HEK293 (cell line): ENCODE data around the gene SPATA12.

Source experiments
- CTCF ChIA-PET: fragments of 350-600 bp; formaldehyde crosslinking; extraction: SDS; loops from one replicate; lab custom pipeline; 2021; ENCODE audit warnings: antibody characterized with exemption; lab: Yijun Ruan, JAX
- POLR2A ChIA-PET: fragments of 300-600 bp; formaldehyde crosslinking; extraction: SDS; loops from one replicate; lab custom pipeline; 2020; ENCODE audit warnings: antibody characterized with exemption, inconsistent platforms; lab: Yijun Ruan, JAX
- H3K27ac ChIP-seq: fragments of 200-500 bp; sonication (Bioruptor generic); 2 replicates; pipeline ENCODE4 v1.5.1; 2014; ENCODE audit warnings: low read depth, low read length, control low read depth, inconsistent platforms; ENCODE audit errors: extremely low read depth
- H3K36me3 ChIP-seq, 2 experiments: fragments of 200-500 bp in 1 of 2; sonication (Bioruptor generic) in 1 of 2; 1 replicate in 1 of 2; 2 replicates in 1 of 2; pipeline ENCODE4 v1.5.1; 2014 to 2017; ENCODE audit warnings: inconsistent platforms in 2 of 2, low read length in 2 of 2; ENCODE audit not compliant: control insufficient read depth in 2 of 2, insufficient read depth in 1 of 2
- H3K4me1 ChIP-seq: fragments of 200-500 bp; sonication (Bioruptor generic); 2 replicates; pipeline ENCODE4 v1.5.1; 2014; ENCODE audit warnings: mild to moderate bottlenecking, low read length, inconsistent platforms; ENCODE audit not compliant: control insufficient read depth, insufficient read depth
- H3K4me3 ChIP-seq: 2 replicates; pipeline ENCODE4 v1.5.1; 2011; ENCODE audit warnings: low read depth, mild to moderate bottlenecking, control low read depth, low read length, moderate library complexity
- H3K9me3 ChIP-seq: fragments of 200-500 bp; sonication (Bioruptor generic); 2 replicates; pipeline ENCODE4 v1.5.1; 2014; ENCODE audit warnings: low read depth, low read length, inconsistent platforms; ENCODE audit not compliant: control insufficient read depth, insufficient read depth
- KLF16 ChIP-seq: fragments of 450-650 bp; formaldehyde crosslinking; IDR thresholded peaks from 2 replicates; pipeline ENCODE4 v1.5.1; 2017; ENCODE audit warnings: missing biosample characterization, missing genetic modification characterization
- KLF8 ChIP-seq: fragments of 450-650 bp; formaldehyde crosslinking; IDR thresholded peaks from 2 replicates; pipeline ENCODE4 v1.5.1; 2016; ENCODE audit warnings: missing biosample characterization, missing genetic modification characterization
- SP7 ChIP-seq: fragments of 450-650 bp; formaldehyde crosslinking; IDR thresholded peaks from 2 replicates; pipeline ENCODE4 v1.5.1; 2016; ENCODE audit warnings: missing biosample characterization, missing genetic modification characterization
- WT1 ChIP-seq: fragments of 450-650 bp; formaldehyde crosslinking; IDR thresholded peaks from 2 replicates; pipeline ENCODE4 v1.5.1; 2016; ENCODE audit warnings: missing biosample characterization, missing genetic modification characterization
- ZIC2 ChIP-seq: fragments of 450-650 bp; formaldehyde crosslinking; IDR thresholded peaks from 2 replicates; pipeline ENCODE4 v1.5.1; 2016; ENCODE audit warnings: missing biosample characterization, missing genetic modification characterization
- ZNF121 ChIP-seq: fragments of 450-650 bp; formaldehyde crosslinking; IDR thresholded peaks from 2 replicates; pipeline ENCODE4 v1.5.1; 2016; ENCODE audit warnings: missing biosample characterization, missing genetic modification characterization
- ZNF248 ChIP-seq: fragments of 450-650 bp; formaldehyde crosslinking; IDR thresholded peaks from 2 replicates; pipeline ENCODE4 v1.5.1; 2017; ENCODE audit warnings: missing biosample characterization, missing genetic modification characterization
- ZNF280C ChIP-seq: fragments of 450-650 bp; formaldehyde crosslinking; IDR thresholded peaks from 2 replicates; pipeline ENCODE4 v1.5.1; 2016; ENCODE audit warnings: missing biosample characterization, missing genetic modification characterization
- ZNF302 ChIP-seq: fragments of 450-650 bp; formaldehyde crosslinking; IDR thresholded peaks from 2 replicates; pipeline ENCODE4 v1.5.1; 2016; ENCODE audit warnings: missing biosample characterization, missing genetic modification characterization, low read depth
- ZNF362 ChIP-seq: fragments of 450-650 bp; formaldehyde crosslinking; IDR thresholded peaks from 2 replicates; pipeline ENCODE4 v1.5.1; 2016; ENCODE audit warnings: missing biosample characterization, missing genetic modification characterization
- ZNF580 ChIP-seq: fragments of 450-650 bp; formaldehyde crosslinking; IDR thresholded peaks from 2 replicates; pipeline ENCODE4 v1.5.1; 2016; ENCODE audit warnings: missing biosample characterization, missing genetic modification characterization
- ZNF596 ChIP-seq: fragments of 450-650 bp; IDR thresholded peaks from 2 replicates; pipeline ENCODE4 v1.5.0; 2018; ENCODE audit warnings: missing biosample characterization, mild to moderate bottlenecking, missing genetic modification characterization, moderate library complexity
- ZNF600 ChIP-seq: fragments of 450-650 bp; formaldehyde crosslinking; IDR thresholded peaks from 2 replicates; pipeline ENCODE4 v1.5.1; 2016; ENCODE audit warnings: missing biosample characterization, missing genetic modification characterization
- ZNF654 ChIP-seq: fragments of 450-650 bp; formaldehyde crosslinking; IDR thresholded peaks from 2 replicates; pipeline ENCODE4 v1.5.1; 2016; ENCODE audit warnings: low read depth, missing biosample characterization, missing genetic modification characterization
- ZNF664 ChIP-seq: fragments of 450-650 bp; formaldehyde crosslinking; IDR thresholded peaks from 2 replicates; pipeline ENCODE4 v1.5.1; 2016; ENCODE audit warnings: missing biosample characterization, missing genetic modification characterization
- ZNF692 ChIP-seq: fragments of 450-650 bp; formaldehyde crosslinking; IDR thresholded peaks from 2 replicates; pipeline ENCODE4 v1.5.1; 2016; ENCODE audit warnings: missing biosample characterization, missing genetic modification characterization
- ZNF76 ChIP-seq: fragments of 450-650 bp; formaldehyde crosslinking; IDR thresholded peaks from 2 replicates; pipeline ENCODE4; 2016; ENCODE audit warnings: low read depth, missing biosample characterization, missing genetic modification characterization, borderline replicate concordance
- ZNF785 ChIP-seq: fragments of 450-650 bp; formaldehyde crosslinking; IDR thresholded peaks from 2 replicates; pipeline ENCODE4 v1.5.1; 2016; ENCODE audit warnings: missing biosample characterization, missing genetic modification characterization
- ZSCAN16 ChIP-seq: fragments of 450-650 bp; formaldehyde crosslinking; IDR thresholded peaks from 2 replicates; pipeline ENCODE4 v1.5.1; 2016; ENCODE audit warnings: missing biosample characterization, missing genetic modification characterization
- TF ChIP-seq, protein P1 (sequence below): fragments of 450-650 bp; formaldehyde crosslinking; IDR thresholded peaks from 2 replicates; pipeline ENCODE4 v1.5.1; 2016; ENCODE audit warnings: missing biosample characterization, missing genetic modification characterization

The SPATA12 gene

GRCh38 chr3:57105585-57105984, 45.1 kb downstream of the SPATA12 start (continued):
- no peak for TF ChIP-seq ZNF692 (tag by site-specific recombination)
- TF ChIP-seq, all 188 proteins: peak for 0

DNA sequence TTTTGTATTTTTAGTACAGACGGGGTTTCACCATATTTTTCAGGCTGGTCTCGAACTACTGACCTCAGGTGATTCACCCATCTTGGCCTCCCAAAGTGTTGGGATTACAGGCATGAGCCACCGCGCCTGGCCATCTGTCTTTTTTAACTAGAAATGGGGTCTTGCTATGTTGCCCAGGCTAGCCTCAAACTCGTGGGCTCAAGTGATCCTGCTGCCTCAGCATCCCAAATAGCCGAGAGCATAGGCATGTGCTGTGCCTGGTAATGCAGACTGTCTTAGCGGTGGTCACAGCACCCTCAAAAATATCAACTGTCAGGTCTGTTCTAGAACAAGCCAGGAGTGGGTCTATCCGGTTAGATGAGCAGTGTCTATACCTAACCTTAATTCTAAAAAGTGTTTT, 48.2 kb downstream of the SPATA12 start:
- TF ChIP-seq ZNF121 (tag by site-specific recombination): 0 out of 2 replicates have a peak, but pooled peaks have one; percentile 32
- no peak for TF ChIP-seq KLF16
- Histone ChIP-seq H3K27ac (no peak overlapping the region), H3K9me3 (no peaks in the 10 kb centered on the region), H3K36me3 (peaks cover 0 to 7% of the 10 kb centered on the region in 2 experiments; a peak in 2 of 3 replicates), H3K4me3 (no peak overlapping the region), H3K4me1 (no peaks in the 10 kb centered on the region)
- POLR2A ChIA-PET: no interaction called here
- CTCF ChIA-PET: no interaction called here

DNA sequence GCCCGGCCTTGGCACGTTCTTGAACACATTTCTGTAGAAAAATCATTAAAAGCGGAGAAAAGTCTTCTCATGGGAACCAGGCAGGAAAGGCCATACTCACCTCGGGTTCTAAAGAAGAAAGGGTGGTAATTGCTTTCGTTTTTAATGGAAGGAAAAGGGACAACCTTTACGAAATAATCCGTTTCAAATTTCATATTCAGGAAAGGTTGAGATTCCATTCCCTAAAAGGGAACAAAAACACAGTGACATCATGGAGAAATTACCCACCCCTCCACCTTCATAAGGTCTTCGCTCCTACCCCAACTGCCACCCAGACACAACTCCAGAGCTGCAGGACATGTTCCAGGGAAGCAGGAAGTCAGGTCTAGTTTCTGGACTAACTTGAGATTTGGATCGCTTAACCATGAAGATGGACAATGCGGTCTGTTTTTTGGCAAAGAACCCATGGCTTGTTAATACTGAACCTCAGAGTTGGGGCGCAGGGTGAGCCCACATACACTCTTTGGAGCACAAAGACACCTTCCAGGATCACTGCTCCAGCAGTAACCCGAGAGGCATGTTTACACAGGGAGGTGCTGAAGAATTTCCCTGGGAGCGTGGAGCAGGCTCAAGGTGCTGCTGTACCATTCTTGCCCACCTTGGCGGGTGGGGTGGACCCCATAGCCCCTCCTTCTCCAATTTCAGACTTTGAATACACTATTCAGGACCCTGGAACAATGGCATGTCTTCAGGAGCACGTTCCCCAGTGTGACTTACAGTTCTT, 49.2 kb downstream of the SPATA12 start:
- ChIA-PET CTCF (interaction anchor here (1.1 to 2.1 kb wide), 4 partner anchors 8 to 258 kb away, joined by 3 to 11 read pairs (median 6); no protein-coding TSS in a partner anchor), POLR2A (no interaction called here)

DNA sequence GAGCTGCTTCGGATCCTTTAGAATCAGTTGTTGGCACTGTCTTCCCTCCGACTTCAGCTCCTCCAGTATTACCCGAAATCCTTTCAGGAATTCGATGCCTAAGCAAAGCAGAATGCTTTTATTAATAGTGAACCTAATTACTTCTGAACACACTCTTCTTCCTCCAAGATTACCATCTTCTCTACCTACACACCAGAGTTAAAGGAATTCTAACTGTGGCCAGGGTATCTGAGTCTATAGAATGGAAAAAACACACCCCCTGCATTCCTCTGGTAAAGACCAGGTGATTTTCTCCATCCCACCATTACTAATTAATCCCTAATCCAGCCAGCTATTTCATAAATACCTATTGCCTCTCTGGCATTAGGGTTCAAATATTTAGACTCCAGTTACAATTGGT, 49.8 kb downstream of the SPATA12 start:
- H3K36me3 ChIP-seq: peaks cover 0 to 3% of the 10 kb centered on the region in 2 experiments; a peak in 2 of 3 replicates
- CTCF ChIA-PET: interaction anchor here (1.1 to 2.1 kb wide), 4 partner anchors 9 to 258 kb away, joined by 3 to 11 read pairs (median 6); no protein-coding TSS in a partner anchor
- POLR2A ChIA-PET: no interaction called here
- no peak for TF ChIP-seq ZNF76 (tag by site-specific recombination)
- TF ChIP-seq KLF16: no peak
- TF ChIP-seq ZNF785 (tag by site-specific recombination): no peak
- no peak for TF ChIP-seq ZNF654
- TF ChIP-seq ZNF248 (tag by site-specific recombination): no peak
- no peak for TF ChIP-seq WT1 (tag by site-specific recombination)
- no peak for TF ChIP-seq ZIC2 (tag by site-specific recombination)
- no peak for TF ChIP-seq SP7 (tag by site-specific recombination)
- TF ChIP-seq ZNF302 (tag by site-specific recombination): no peak
- TF ChIP-seq ZNF280C (tag by site-specific recombination): no peak

More for the DNA sequence above, 49.2 kb downstream of the SPATA12 start:
- Histone ChIP-seq H3K36me3 (peaks cover 0 to 7% of the 10 kb centered on the region in 2 experiments; a peak in 2 of 3 replicates), H3K9me3 (no peaks in the 10 kb centered on the region), H3K4me1 (no peaks in the 10 kb centered on the region), H3K4me3 (no peak overlapping the region), H3K27ac (no peak overlapping the region)
- TF ChIP-seq, protein P1, sequence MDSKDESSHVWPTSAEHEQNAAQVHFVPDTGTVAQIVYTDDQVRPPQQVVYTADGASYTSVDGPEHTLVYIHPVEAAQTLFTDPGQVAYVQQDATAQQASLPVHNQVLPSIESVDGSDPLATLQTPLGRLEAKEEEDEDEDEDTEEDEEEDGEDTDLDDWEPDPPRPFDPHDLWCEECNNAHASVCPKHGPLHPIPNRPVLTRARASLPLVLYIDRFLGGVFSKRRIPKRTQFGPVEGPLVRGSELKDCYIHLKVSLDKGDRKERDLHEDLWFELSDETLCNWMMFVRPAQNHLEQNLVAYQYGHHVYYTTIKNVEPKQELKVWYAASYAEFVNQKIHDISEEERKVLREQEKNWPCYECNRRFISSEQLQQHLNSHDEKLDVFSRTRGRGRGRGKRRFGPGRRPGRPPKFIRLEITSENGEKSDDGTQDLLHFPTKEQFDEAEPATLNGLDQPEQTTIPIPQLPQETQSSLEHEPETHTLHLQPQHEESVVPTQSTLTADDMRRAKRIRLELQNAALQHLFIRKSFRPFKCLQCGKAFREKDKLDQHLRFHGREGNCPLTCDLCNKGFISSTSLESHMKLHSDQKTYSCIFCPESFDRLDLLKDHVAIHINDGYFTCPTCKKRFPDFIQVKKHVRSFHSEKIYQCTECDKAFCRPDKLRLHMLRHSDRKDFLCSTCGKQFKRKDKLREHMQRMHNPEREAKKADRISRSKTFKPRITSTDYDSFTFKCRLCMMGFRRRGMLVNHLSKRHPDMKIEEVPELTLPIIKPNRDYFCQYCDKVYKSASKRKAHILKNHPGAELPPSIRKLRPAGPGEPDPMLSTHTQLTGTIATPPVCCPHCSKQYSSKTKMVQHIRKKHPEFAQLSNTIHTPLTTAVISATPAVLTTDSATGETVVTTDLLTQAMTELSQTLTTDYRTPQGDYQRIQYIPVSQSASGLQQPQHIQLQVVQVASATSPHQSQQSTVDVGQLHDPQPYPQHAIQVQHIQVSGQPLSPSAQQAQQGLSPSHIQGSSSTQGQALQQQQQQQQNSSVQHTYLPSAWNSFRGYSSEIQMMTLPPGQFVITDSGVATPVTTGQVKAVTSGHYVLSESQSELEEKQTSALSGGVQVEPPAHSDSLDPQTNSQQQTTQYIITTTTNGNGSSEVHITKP (tag by site-specific recombination): peak; percentile 49
- TF ChIP-seq KLF8 (no peak), ZNF664 (no peak), ZNF362 (tag by site-specific recombination) (no peak), ZNF580 (no peak), ZNF596 (tag by site-specific recombination) (no peak), ZNF600 (tag by site-specific recombination) (no peak), ZSCAN16 (no peak)

More for the DNA sequence above, 49.8 kb downstream of the SPATA12 start:
- Histone ChIP-seq H3K4me1 (no peaks in the 10 kb centered on the region), H3K27ac (no peak overlapping the region), H3K9me3 (no peaks in the 10 kb centered on the region), H3K4me3 (no peak overlapping the region)
